ENCODE data around the gene AMH.

DNA sequence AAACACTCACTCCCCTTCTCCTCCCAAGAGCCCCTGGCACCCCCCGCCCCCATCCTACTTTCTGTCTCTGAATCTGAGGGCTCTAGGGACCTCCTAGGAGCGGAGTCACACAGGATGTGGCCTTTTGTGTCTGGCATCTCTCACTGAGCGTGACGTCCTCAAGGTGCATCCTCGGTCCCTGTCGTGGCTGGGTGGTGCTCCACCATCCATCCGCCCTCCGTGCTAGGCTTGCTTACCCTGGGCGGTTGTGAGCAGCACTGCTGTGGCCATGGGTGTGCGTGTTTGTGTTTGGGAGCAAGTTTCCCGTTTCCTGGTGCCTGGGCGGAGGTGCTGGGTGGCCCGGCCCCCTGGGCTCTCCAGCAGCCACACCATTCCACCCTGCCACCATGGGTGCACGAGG is 25.2 kb upstream of the AMH start:
- TF ChIP-seq, protein P1, sequence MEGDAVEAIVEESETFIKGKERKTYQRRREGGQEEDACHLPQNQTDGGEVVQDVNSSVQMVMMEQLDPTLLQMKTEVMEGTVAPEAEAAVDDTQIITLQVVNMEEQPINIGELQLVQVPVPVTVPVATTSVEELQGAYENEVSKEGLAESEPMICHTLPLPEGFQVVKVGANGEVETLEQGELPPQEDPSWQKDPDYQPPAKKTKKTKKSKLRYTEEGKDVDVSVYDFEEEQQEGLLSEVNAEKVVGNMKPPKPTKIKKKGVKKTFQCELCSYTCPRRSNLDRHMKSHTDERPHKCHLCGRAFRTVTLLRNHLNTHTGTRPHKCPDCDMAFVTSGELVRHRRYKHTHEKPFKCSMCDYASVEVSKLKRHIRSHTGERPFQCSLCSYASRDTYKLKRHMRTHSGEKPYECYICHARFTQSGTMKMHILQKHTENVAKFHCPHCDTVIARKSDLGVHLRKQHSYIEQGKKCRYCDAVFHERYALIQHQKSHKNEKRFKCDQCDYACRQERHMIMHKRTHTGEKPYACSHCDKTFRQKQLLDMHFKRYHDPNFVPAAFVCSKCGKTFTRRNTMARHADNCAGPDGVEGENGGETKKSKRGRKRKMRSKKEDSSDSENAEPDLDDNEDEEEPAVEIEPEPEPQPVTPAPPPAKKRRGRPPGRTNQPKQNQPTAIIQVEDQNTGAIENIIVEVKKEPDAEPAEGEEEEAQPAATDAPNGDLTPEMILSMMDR (IDR thresholded peaks at IDR 0.05): no peak
- TF ChIP-seq POLR2A (IDR thresholded peaks at IDR 0.05): no peak
- TF ChIP-seq POLR2AphosphoS5 (IDR thresholded peaks at IDR 0.05): no peak
